ENCODE measurements around the gene KRT5.

DNA sequence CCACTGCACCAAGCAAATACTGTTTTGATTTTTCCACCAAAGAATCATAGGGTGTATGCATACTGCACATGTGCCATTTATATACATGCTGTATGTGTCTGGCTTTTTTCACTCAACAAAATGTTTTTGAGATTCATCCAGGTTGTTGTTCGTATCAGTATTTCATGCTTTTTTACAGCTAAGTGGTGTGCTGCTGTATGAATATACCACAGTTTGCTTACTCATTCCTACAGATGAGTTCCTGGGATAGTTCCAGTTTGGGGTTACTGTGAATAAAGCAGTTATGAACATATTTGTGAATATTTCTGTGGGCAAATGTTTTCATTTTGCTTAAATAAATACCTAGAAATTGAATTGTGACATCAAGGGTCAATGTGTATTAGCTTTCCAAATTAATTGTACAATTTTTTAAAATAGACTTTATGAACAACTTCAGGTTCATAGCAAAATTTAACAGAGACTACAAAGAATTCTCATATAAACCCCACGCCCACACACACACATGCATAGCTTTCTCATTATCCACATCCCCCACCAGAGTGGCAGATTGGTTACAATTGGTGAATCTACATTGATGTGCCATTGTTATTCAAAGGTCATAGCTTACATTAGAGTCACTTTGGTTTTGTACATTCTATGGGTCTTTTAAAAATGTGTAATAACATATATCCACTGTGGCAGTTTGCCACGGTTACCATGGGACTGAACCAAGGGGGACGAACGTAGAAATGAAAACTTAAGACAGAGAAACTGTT is 20.2 kb downstream of the KRT5 start:
- no peak for TF ChIP-seq CTCF (conservative IDR thresholded peaks at IDR 0.05; ENCODE audit: low read depth, low read length)
- TF ChIP-seq EZH2 (IDR thresholded peaks at IDR 0.05; ENCODE audit: borderline replicate concordance, low read depth, low read length, poor library complexity, severe bottlenecking), result no peak

Data from A673 (cell line).